GM12878 (cell line): ENCODE results near the gene C17orf114.

Experiments
- ATAC-seq: fragments of 200-7000 bp; cut with Tn5 transposase; 3 replicates; pipeline ENCODE4 v1.9.1; 2020; ENCODE audit warnings: mild to moderate bottlenecking, moderate library complexity
- BruUV-seq: library from RNA; stranded (reverse); fragments of 400-500 nt; replicated peaks from 2 replicates; lab custom pipeline; 2021; lab: Mats Ljungman, UMichigan
- CTCF ChIA-PET: fragments of 300-600 bp; sonication (Branson Sonifier 250); formaldehyde crosslinking; extraction: SDS; loops from one replicate; lab custom pipeline; 2021; ENCODE audit warnings: inconsistent platforms; lab: Yijun Ruan, JAX
- POLR2A ChIA-PET: fragments of 350-600 bp; formaldehyde crosslinking; extraction: SDS; loops from one replicate; lab custom pipeline; 2021; ENCODE audit warnings: inconsistent platforms; lab: Charles Lee
- RAD21 ChIA-PET: fragments of 300-600 bp; sonication (Branson Sonifier 250); formaldehyde crosslinking; loops from one replicate; lab custom pipeline; 2023; ENCODE audit warnings: antibody characterized with exemption; ENCODE audit not compliant: unreplicated experiment; lab: Charles Lee
- SMC1A ChIA-PET: fragments of 300-600 bp; sonication (Branson Sonifier 250); formaldehyde crosslinking; loops from one replicate; lab custom pipeline; 2023; ENCODE audit not compliant: unreplicated experiment, uncharacterized antibody; lab: Charles Lee
- DNase-seq: peaks from one replicate; pipeline ENCODE4 v3.0.0-alpha.2; 2011; ENCODE audit warnings: low read depth, low spot score
- FAIRE-seq: peaks from 3 replicates; lab custom pipeline; 2011; peaks lifted over from hg19 to GRCh38; lab: Jason Lieb, UNC
- H2AFZ ChIP-seq: 2 replicates; pipeline ENCODE4 v1.6.0; 2011; ENCODE audit warnings: low read depth, low read length, control low read depth; ENCODE audit not compliant: control insufficient read depth
- H3K27ac ChIP-seq: 2 replicates; pipeline ENCODE4 v1.5.1; 2011; ENCODE audit warnings: control low read depth; ENCODE audit not compliant: control insufficient read depth, insufficient read depth
- H3K27me3 ChIP-seq, 2 experiments: replicated peaks in 1 of 2; 2 replicates each; pipeline versions ENCODE4 v1.6.0 to v1.6.1; 2011; ENCODE audit warnings: low read length in 1 of 2; ENCODE audit not compliant: control insufficient read depth in 2 of 2, insufficient read depth in 2 of 2
- H3K36me3 ChIP-seq, 2 experiments: 2 replicates each; pipeline ENCODE4 v1.5.1; 2011; ENCODE audit warnings: low read length in 1 of 2; ENCODE audit not compliant: control insufficient read depth in 2 of 2, insufficient read depth in 2 of 2
- H3K4me1 ChIP-seq: 2 replicates; pipeline ENCODE4 v1.6.1; 2011; ENCODE audit warnings: mild to moderate bottlenecking, low read length, moderate library complexity, mixed read lengths; ENCODE audit not compliant: control insufficient read depth, insufficient read depth
- H3K4me2 ChIP-seq: 2 replicates; pipeline ENCODE4 v1.6.0; 2011; ENCODE audit warnings: control low read depth; ENCODE audit not compliant: control insufficient read depth, insufficient read depth
- H3K4me3 ChIP-seq: fragments of 200-600 bp; sonication (generic); 2 replicates; pipeline ENCODE4 v1.5.1; 2016
- H3K79me2 ChIP-seq: 2 replicates; pipeline ENCODE4 v1.6.0; 2011; ENCODE audit warnings: low read length; ENCODE audit not compliant: control insufficient read depth, insufficient read depth
- H3K9ac ChIP-seq: 2 replicates; pipeline ENCODE4 v1.8.0; 2011; ENCODE audit warnings: low read length, control low read depth, mixed read lengths; ENCODE audit not compliant: control insufficient read depth, insufficient read depth
- H3K9me3 ChIP-seq: replicated peaks from 3 replicates; pipeline ENCODE4 v1.5.1; 2011; ENCODE audit warnings: mild to moderate bottlenecking, low read length; ENCODE audit not compliant: control insufficient read depth, insufficient read depth
- H4K20me1 ChIP-seq: 2 replicates; pipeline ENCODE4 v1.6.0; 2011; ENCODE audit not compliant: control insufficient read depth, insufficient read depth
- MXI1 ChIP-seq: fragments of 150-350 bp; IDR thresholded peaks from 2 replicates; pipeline ENCODE4 v1.6.1; 2011; ENCODE audit warnings: low read depth, mild to moderate bottlenecking, inconsistent platforms, low read length, improper control_type of control experiment
- NR2C1 ChIP-seq: fragments of 450-650 bp; IDR thresholded peaks from 2 replicates; pipeline ENCODE4 v1.6.1; 2017; ENCODE audit warnings: antibody characterized with exemption, mild to moderate bottlenecking, moderate library complexity
- SMARCA5 ChIP-seq: fragments of 450-650 bp; IDR thresholded peaks from 2 replicates; pipeline ENCODE4 v1.6.1; 2017; ENCODE audit warnings: mild to moderate bottlenecking
- SUPT20H ChIP-seq: IDR thresholded peaks from 2 replicates; pipeline ENCODE4 v1.6.1; 2011; ENCODE audit warnings: low read depth, mild to moderate bottlenecking, low read length, moderate library complexity, borderline replicate concordance; ENCODE audit not compliant: control insufficient read depth
- YY1 ChIP-seq: IDR thresholded peaks from 2 replicates; pipeline ENCODE4 v1.6.1; 2011; ENCODE audit warnings: low read depth, mild to moderate bottlenecking, low read length
- ZBED1 ChIP-seq: IDR thresholded peaks from 2 replicates; pipeline ENCODE4 v1.6.1; 2016; ENCODE audit warnings: borderline replicate concordance
- WGBS: methylation state at CpG from one replicate; pipeline ENCODE4 v1.1.6; 2016; ENCODE audit warnings: low lambda C conversion rate; ENCODE audit not compliant: insufficient replicate concordance, insufficient coverage; ENCODE audit errors: missing lambda C conversion rate; 5-methylcytosine and 5-hydroxymethylcytosine counted together
- in situ Hi-C: fragments of 300-500 bp; cut with MboI; formaldehyde crosslinking; loops from 9 replicates; pipeline ENCODE4 v1.14.3; 2018; ENCODE audit warnings: mixed read lengths
- intact Hi-C: fragments of 100-400 bp; cut with micrococcal nuclease; formaldehyde crosslinking; loops from one replicate; pipeline ENCODE4 v1.14.2; 2022; ENCODE audit not compliant: unreplicated experiment
- TF ChIP-seq, protein P1 (sequence below): fragments of 450-650 bp; IDR thresholded peaks from 2 replicates; pipeline ENCODE4 v1.6.1; 2017; ENCODE audit warnings: antibody characterized with exemption, mild to moderate bottlenecking, moderate library complexity
- TF ChIP-seq, protein P2 (sequence below): fragments of 450-650 bp; formaldehyde crosslinking; IDR thresholded peaks from 2 replicates; pipeline ENCODE4 v1.4.0; 2022; ENCODE audit warnings: mild to moderate bottlenecking, moderate library complexity
- TF ChIP-seq, protein P3 (sequence below): IDR thresholded peaks from 2 replicates; pipeline ENCODE4 v1.6.1; 2011; ENCODE audit warnings: borderline replicate concordance, low read depth, mild to moderate bottlenecking, moderate library complexity, mixed read lengths, low read length; ENCODE audit not compliant: insufficient read depth; ENCODE audit errors: extremely low read length

Gene C17orf114

DNA sequence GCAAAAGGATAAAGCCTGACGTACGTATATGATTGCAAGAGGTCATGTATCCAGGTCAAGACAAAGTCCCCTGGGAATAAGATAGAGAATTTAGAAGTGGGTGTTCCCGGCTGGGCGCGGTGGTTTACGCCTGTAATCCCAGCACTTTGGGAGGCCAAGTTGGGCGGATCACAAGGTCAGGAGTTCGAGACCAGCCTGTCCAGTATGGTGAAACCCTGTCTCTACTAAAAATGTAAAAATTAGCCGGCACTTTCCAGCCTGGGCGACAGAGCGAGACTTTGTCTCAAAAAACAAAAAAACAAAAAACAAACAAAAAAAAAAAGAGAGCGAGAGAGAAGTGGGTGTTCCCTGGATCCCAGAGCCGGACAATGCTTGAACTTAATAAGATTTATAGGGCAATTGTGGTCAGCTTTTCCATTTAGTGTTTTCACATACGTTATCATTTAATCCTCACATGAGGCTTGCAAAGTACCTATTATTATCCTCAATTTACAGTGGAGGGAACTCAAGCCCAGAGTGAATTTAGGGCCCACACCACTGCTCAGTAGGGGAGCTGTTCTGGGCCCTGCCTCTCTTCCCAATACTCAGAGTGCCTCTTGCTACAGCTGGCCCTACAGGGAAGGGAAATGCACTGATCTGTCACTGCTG lies 13.8 kb downstream of the C17orf114 start:
- no peak for FAIRE-seq
- Histone ChIP-seq H3K27ac (no peak overlapping the region), H3K27me3 (peaks cover 18 to 19% of the 10 kb centered on the region in 2 experiments), H3K4me3 (no peak overlapping the region), H3K79me2 (no peaks in the 10 kb centered on the region), H4K20me1 (no peaks in the 10 kb centered on the region), H3K4me1 (peaks cover 12% of the 10 kb centered on the region), H2AFZ (no peak overlapping the region), H3K4me2 (peak overlapping the region; percentile 98), H3K36me3 (no peaks in the 10 kb centered on the region), H3K9ac (no peak overlapping the region), H3K9me3 (no peaks in the 10 kb centered on the region)
- BruUV-seq: no TSS peak
- intact Hi-C loops: loop anchor here (5.0 to 10.0 kb wide), 2 partner anchors 53 to 76 kb away; partner anchors contain the start of genes ARRB2, CXCL16, MED11 and ZMYND15
- CTCF ChIA-PET: interaction anchor here (0.7 to 1.6 kb wide), 4 partner anchors 13 to 87 kb away, joined by 3 to 4 read pairs (median 3); no protein-coding TSS in a partner anchor
- RAD21 ChIA-PET: interaction anchor here (1.1 kb wide), 1 partner anchor 78 kb away, joined by 3 read pairs; the partner anchor contains the start of gene ARRB2
- in situ Hi-C loops: no loop called here
- SMC1A ChIA-PET: interaction anchor here (0.9 kb wide), 1 partner anchor 78 kb away, joined by 3 read pairs; the partner anchor contains the start of gene ARRB2
- no peak for DNase-seq
- POLR2A ChIA-PET: interaction anchor here (0.6 kb wide), 1 partner anchor 124 kb away, joined by 4 read pairs; no protein-coding TSS in a partner anchor
- TF ChIP-seq, protein P1, sequence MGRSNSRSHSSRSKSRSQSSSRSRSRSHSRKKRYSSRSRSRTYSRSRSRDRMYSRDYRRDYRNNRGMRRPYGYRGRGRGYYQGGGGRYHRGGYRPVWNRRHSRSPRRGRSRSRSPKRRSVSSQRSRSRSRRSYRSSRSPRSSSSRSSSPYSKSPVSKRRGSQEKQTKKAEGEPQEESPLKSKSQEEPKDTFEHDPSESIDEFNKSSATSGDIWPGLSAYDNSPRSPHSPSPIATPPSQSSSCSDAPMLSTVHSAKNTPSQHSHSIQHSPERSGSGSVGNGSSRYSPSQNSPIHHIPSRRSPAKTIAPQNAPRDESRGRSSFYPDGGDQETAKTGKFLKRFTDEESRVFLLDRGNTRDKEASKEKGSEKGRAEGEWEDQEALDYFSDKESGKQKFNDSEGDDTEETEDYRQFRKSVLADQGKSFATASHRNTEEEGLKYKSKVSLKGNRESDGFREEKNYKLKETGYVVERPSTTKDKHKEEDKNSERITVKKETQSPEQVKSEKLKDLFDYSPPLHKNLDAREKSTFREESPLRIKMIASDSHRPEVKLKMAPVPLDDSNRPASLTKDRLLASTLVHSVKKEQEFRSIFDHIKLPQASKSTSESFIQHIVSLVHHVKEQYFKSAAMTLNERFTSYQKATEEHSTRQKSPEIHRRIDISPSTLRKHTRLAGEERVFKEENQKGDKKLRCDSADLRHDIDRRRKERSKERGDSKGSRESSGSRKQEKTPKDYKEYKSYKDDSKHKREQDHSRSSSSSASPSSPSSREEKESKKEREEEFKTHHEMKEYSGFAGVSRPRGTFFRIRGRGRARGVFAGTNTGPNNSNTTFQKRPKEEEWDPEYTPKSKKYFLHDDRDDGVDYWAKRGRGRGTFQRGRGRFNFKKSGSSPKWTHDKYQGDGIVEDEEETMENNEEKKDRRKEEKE: no peak
- TF ChIP-seq SUPT20H (no peak), MXI1 (no peak), YY1 (no peak), NR2C1 (no peak), SMARCA5 (no peak), ZBED1 (no peak)
- TF ChIP-seq, protein P2, sequence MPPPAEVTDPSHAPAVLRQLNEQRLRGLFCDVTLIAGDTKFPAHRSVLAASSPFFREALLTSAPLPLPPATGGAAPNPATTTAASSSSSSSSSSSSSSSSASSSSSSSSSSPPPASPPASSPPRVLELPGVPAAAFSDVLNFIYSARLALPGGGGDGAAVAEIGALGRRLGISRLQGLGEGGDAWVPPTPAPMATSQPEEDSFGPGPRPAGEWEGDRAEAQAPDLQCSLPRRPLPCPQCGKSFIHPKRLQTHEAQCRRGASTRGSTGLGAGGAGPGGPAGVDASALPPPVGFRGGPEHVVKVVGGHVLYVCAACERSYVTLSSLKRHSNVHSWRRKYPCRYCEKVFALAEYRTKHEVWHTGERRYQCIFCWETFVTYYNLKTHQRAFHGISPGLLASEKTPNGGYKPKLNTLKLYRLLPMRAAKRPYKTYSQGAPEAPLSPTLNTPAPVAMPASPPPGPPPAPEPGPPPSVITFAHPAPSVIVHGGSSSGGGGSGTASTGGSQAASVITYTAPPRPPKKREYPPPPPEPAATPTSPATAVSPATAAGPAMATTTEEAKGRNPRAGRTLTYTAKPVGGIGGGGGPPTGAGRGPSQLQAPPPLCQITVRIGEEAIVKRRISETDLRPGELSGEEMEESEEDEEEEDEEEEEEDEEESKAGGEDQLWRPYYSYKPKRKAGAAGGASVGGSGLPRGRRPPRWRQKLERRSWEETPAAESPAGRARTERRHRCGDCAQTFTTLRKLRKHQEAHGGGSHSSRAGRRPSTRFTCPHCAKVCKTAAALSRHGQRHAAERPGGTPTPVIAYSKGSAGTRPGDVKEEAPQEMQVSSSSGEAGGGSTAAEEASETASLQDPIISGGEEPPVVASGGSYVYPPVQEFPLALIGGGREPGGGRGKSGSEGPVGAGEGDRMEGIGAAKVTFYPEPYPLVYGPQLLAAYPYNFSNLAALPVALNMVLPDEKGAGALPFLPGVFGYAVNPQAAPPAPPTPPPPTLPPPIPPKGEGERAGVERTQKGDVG (CRISPR knock-in tag): no peak
- TF ChIP-seq, protein P3, sequence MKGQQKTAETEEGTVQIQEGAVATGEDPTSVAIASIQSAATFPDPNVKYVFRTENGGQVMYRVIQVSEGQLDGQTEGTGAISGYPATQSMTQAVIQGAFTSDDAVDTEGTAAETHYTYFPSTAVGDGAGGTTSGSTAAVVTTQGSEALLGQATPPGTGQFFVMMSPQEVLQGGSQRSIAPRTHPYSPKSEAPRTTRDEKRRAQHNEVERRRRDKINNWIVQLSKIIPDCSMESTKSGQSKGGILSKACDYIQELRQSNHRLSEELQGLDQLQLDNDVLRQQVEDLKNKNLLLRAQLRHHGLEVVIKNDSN: no peak
- no peak for ATAC-seq
- 71% methylated on average over 14 of the region's 14 CpGs for WGBS
